Retina (tissue), 1 donor: ENCODE results near the gene EFCAB12.
"Not testable (repeated sequence)": the region's sequence is repeated elsewhere in the genome, so short reads cannot be mapped to it uniquely, and the experiment has no call there.

Experiments used
- DNase-seq: peaks from one replicate; pipeline ENCODE4 v3.0.0-alpha.2; 2016

The EFCAB12 gene

DNA sequence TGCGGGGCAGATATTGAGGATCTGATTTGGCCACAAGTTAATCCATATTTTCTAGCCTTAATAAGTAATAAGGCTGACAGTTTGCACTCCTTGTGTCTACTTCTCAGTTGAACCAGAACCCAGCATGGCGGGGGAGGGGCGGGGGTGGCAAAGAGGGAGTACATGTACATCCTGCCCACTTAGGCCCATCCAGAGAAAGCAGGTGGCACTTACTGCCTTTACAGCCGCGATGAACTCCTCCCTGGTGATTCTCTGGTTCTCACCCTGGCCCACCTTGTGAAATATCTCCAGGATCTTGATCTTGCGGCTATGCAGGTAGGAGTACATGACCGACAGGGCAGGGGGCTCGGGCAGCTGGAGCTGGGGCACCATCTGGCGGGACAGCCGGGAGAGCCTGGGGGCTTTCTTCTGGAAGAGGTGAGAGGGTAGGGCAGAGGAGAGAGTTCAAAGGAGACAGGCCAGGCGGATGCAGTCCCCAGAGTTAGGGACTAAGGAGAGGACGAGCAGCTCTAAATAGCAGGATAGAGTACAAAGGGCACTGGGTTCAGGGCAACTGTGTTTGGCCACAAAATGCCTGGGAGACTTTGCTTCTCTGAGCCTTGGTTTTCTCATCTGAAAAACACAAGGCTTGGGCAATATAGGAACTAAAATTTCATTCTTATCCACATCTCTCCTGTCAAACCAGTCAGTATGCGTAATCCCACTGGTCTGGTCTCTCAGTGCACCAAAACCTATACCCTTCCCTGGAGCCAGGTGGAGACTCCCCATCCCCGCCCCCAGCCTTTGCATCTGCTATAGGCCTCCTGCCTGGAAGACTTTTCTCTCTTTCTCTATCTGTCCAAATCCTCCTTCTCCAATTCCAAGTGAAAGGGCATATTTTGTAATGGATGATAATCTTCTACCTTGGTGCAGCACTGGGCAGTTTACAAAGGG is 10.1 kb downstream of the EFCAB12 start:
- DNase-seq: no peak

GRCh38 chr3:129417326-129417725 is 11.1 kb downstream of the EFCAB12 start:
- no peak for DNase-seq

GRCh38 chr3:129416415-129416814 is 12.0 kb downstream of the EFCAB12 start:
- no peak for DNase-seq

GRCh38 chr3:129415830-129416229 is 12.6 kb downstream of the EFCAB12 start:
- DNase-seq: no peak

DNA sequence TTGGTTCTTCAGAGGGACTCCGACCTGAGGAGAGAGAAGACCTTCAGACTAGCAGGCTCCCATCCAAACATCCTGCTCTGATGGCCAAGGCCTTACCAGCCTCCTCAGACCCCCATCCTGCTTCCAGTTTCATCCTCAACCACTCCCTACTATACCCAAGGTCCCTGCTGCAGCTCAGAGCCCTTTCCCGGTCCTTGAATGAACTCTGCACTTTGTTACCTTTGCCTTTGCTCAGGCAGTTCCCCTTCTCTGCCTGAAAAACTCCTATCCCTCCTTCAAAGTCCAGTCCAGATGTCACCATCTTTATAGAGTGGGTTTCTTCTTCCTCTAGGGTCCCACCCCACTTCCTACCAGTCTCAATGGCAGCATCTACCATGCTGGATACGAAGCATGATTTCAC is 13.1 kb downstream of the EFCAB12 start:
- no peak for DNase-seq

DNA sequence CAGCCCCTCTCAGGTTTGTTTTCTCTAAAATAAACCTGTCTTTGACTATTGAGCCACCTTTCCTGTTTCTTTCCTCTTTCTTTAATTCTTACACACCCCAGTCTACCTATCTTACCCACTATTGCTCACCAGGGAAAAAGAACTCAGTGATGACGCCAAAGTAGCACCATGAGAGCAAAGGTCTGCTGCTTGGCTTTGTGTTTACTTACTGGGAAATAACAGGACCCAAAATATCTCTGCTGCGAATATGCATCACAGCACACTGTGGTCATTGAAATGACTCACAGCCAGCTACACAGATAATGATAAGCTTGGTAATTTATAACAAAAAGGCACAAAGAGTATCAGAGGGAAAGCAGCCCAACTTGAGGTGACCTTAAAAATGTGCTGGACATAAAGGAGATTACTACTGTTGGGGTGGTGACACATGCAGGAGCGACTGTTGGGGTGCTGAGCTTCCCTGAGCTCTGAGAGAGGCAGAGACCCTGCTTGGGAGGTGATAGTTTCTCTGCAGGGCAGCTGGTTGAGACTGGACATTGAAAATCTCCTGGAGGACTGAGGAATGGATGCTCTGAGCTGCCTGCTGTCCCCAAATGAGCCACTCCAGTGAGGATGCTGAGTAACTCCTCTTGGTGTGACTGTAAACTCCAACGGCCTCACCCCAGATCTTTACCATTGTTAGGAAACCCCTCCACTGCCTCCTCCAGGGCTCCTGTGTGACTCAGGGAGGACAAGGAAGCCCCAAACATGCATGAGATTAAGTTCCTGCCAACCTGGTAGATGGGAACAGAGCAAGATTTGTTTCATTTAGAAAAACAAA is 14.5 kb downstream of the EFCAB12 start:
- DNase-seq: no peak

DNA sequence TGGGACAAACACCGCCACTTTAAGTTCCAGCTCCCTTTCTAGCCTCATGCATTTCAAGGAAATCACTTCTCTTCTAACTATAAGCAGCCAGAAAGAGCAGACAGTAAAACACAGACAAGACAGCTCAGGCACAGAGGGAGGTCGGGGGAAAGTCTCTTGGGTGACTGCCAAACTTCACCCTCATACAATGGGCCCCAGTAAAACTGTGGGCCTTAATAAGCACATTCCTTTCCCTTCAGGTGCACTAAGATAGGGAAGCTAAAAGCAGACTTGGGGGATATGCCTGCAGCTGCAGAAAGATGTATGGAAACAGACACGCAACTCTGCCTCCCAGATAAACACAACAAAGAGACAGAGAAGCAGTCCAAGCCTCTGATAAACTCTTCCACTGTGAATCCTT is 15.2 kb downstream of the EFCAB12 start:
- not testable (repeated sequence) for DNase-seq

GRCh38 chr3:129412542-129413198 is 15.8 kb downstream of the EFCAB12 start:
- no peak for DNase-seq

DNA sequence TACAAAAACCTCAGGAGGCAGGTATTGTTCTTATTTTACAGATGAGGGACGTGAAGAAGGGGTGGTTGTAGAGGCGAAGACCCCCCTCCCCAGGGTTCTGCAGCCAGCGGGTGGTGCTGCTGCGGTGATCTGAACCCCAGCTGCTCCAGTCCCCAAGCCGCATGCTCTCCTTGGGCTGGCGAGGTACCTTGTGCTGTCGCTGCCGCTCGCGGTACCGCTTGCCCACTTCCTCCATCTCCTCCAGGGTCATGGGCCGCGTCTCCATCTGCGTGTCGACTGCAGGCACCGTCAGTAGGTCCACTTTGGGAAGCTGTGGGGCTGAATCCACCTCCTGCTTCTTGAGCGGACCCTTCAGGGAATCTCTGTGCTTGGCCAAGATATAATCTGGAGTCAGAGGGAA is 17.5 kb downstream of the EFCAB12 start:
- DNase-seq: no peak

DNA sequence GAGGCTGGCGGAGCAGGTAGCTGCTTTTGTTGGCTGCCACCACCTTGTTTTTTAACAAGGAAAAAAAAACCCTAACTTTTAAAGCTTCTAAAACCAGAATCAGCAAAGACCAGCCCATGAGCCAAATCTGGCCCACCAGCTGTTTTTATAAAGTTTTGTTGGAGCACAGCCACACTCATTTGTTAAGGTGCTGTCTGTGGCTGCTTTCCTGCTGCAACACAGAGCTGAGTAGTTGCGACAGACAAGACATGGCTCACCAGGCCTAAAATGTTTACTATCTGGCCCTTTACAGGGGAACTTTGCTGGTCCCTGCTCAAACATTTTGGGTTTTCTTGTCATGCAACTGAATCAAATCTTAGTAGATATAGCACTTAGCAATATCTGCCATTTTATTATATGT is 18.9 kb downstream of the EFCAB12 start:
- DNase-seq: no peak

DNA sequence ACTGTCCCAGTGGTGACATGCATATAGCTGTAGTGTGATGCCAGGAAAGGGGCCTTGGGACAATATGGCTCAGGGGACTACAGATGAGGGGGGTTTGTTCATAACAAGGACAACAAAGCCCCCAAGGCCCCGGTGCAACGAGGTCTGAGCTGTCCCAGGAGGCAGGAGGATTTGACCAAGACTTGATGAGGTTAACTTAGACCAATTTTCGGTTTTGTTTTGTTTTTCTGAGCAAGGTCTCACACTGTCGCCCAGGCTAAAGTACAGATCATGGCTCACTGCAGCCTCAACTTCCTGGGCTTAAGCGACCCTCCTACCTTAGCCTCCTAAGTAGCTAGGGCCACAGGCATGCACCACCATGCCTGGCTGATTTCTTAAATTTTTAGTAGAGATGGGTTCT is 23.8 kb downstream of the EFCAB12 start:
- DNase-seq: no peak

DNA sequence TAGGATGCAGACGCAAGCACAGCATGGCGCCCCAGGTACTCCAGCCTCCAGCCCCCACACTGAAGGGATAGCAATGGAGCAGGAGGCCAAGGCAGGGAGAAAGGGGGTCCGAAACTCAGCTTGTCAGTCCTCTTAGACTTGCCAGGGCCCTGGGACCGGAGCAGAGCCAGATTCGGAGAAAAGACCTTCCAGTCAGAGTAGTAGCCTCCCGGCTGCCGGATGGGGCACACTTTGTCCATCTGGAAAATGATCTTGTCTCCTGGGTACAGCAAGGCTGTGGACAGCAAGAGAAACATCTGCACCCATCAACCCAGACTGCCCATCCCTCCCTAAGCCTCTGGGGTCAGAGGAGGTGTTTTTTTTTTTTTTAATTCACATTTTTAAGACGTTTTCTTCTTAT is 24.3 kb downstream of the EFCAB12 start:
- no peak for DNase-seq

- DNase-seq: no peak
These were observed 25.0 kb downstream of the EFCAB12 start for GRCh38 chr3:129403450-129403849.

DNA sequence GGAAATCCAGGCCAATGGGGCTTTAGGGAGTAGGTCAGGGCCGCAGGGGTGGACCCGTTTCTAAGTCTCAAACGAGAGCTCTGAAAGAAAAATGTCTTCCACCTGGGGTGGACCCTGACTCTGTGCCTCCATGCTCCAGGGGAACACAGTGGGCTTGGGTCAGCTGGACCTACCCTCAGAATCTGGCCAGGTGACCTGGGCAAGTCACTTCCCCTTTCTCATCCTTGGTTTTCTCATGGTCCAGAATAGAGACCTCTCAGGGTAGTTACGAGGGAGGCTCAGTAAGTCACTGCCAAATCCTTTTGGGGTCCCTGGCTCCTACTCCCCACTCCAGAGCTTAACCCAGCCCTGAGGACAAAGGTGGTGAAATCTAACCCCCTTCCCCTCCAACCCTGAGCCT is 25.8 kb downstream of the EFCAB12 start:
- no peak for DNase-seq

DNA sequence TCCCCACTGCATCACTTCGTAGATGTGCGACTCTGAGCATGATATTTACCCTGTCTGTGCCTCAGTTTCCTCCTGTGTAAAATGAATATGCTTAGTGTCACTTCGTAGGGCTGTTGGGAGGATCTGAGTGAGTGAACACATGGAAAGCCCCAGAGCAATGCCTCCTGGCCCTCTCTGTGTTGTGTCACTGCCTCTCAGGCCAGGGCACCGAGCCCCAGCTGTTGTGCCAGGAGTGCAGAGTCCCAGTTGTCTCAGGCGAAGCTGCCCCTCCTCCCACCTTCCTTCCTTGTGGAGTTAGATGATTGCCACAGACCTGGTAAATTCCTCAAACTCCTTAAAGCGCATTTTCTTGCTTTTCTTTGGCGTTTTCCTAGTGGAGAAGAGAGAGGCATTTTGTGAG is 26.2 kb downstream of the EFCAB12 start:
- no peak for DNase-seq

DNA sequence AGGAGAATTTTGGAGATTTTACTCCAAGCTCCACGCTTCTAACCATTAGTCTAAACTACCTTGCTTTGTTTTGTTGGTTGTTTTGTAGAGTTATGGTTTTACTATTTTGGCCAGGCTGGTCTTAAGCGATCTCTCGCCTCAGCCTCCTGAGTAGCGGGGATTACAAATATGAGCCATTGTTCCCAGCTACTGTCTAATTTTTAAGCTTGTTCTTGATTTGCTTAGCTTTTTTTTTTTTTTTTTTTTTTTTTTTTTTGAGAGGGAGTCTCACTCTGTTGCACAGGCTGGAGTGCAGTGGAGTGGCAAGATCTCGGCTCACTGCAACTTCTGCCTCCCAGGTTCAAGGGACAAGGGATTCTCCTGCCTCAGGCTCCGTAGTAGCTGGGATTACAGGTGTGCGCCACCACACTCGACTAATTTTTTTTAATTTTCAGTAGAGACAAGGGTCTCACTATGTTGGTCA is 28.5 kb downstream of the EFCAB12 start:
- DNase-seq: no peak

- DNase-seq: peak; percentile 96
These were observed 29.1 kb downstream of the EFCAB12 start for GRCh38 chr3:129399145-129399894.

GRCh38 chr3:129398803-129399144 is 29.7 kb downstream of the EFCAB12 start:
- DNase-seq: no peak

GRCh38 chr3:129393760-129394564 is 34.5 kb downstream of the EFCAB12 start:
- DNase-seq: not testable (repeated sequence)

DNA sequence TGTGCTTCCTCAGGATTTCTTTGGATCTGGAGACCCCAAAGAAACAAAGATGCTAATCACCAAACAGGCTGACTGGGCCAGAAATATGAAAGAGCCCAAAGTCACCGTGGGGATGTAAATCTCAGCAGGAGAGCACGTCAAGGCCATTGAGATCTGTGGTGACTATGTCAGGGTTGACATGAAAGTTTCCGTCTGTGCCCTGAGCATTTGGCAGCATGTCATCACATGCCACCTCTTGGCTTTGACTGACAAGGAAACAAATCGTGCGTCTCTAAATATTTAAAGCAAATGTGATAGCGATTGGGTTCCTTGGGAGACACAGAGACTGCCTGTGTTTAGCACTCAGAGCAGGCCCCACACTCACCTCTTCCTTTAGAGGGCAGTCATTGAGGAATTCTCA is 35.2 kb downstream of the EFCAB12 start:
- no peak for DNase-seq

- not testable (repeated sequence) for DNase-seq
These were observed 36.1 kb downstream of the EFCAB12 start for GRCh38 chr3:129392106-129392887.
